ENCODE results near the gene MYO18B.

MYO18B gene

GRCh38 chr22:25853501-25854284 lies 111.7 kb downstream of the MYO18B start:
- no peak for DNase-seq

DNA sequence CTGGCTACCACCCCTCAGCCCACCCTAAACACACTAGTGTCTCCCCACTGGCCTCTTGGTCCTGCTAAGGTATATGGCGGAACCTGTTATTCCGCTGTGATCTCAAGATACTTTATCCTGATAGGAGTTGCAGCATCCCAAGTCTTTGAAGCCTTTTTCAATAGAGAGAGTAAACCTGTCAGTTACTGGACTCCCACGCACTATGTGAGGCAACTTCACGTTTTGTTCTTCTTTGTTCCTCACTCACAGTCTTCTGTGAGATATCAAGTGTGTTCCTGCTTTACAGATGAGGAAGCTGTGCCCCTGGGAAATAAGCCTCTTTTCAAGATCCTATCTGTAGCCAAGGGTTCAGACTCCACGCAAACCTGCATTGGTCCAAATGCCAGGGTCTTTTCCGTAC lies 127.8 kb downstream of the MYO18B start:
- DNase-seq, result no peak

DNA sequence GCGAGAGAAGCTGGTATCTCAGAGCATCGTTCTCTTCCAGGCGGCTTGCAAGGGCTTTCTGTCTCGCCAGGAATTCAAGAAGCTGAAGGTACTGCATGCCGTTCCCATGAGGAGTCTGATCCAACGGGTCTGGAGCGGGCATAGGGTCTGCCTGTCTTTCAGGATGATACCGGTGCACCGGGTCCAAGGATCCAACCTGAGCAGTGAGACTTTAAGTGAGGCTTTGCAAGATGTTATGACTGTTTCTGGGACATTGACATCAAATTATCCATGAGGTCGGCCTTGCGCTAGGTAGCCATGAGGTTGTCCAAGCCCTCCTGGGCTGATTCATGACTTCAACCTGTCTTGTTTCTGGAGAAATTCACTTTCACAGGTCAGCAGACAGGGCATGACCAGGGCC lies 132.3 kb downstream of the MYO18B start:
- no peak for DNase-seq

- DNase-seq, result no peak
Observed at GRCh38 chr22:25875461-25875860, 133.5 kb downstream of the MYO18B start.

GRCh38 chr22:25876871-25877270 lies 134.9 kb downstream of the MYO18B start:
- no peak for DNase-seq

DNA sequence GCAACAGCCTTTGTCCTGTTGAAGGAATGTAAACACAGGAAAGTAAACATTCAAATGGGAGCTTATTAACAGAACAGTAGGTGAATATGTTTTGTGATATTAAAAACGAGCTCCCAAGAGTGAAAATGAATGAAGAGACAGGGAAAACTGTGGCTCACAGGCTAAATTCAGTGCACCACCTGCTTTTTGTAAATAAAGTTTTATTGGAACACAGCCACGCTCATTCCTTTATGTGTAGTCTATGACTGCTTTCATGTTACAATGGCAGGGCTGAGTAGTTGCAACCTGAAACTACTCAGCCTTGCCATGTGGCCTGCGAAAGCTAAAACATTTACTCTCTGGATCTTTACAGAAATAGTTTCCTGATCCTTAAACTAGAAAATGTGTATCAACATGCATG lies 136.9 kb downstream of the MYO18B start:
- no peak for DNase-seq

- DNase-seq, result no peak
Observed at GRCh38 chr22:25880524-25880923, 138.5 kb downstream of the MYO18B start.

DNA sequence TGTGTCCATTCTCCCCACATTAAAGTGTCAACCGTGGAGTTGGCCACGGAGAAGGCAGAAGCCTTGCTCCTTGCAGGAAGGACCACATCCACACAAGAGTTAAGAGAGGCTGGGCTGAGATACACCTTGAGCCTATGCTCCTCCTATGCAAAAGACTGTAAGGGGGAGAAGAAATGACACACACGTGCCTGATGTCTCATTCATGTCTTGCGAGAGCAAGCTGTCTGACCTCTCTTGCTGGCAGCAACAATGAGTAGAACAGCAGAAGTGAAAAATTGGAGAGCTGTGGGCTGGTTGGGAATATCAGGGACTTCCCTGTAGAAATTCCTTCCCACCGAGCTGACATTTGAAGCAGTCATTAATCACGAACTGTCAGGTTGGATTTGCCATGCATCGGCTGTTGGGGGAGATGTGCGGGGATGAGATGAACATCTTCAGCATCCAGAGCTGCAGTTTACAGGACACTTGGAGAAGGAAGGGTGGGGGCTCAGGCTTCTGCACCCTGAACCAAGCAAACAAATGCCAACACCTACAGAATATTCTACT lies 139.3 kb downstream of the MYO18B start:
- no peak for DNase-seq

DNA sequence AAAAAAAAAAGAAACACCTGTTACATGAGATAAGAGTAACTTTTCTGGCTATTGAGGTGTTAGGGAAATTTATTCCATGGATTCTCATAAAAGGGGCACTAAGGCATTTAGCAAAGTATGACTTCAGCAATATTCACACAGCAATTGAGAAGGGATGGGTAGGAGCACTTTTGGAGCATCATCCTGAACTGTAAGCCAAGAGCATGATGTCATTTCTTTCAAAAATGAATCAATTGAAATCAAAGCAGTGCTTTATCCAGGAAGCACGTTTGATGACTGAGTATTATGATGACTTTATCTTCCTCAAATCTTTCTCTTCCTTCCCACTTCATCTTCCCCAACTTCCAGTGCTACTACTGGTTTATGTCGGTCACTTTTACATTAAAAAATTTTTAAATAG lies 140.4 kb downstream of the MYO18B start:
- no peak for DNase-seq

- DNase-seq, result no peak
Observed at GRCh38 chr22:25883482-25884033, 141.6 kb downstream of the MYO18B start.

- DNase-seq, result no peak
Observed at GRCh38 chr22:25884121-25884520, 142.1 kb downstream of the MYO18B start.

- no peak for DNase-seq
Observed at GRCh38 chr22:25888399-25889054, 146.5 kb downstream of the MYO18B start.

DNA sequence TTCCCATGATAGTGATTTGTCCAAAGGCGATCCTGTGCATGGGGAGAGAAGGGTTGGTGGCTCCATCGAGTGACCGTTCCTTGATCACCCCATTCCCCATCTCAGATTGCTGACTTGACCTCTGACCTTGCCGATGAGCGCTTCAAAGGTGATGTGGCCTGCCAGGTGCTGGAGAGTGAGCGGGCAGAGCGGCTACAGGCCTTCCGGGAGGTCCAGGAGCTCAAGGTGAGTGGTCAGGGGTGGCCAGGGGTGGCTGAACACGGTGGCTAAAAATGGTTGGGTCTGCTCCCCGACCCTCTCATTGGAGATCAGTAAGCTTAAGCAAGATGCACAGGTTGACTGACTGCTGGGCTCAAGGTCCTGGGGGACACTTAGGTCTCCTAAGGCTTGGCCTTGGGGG lies 148.7 kb downstream of the MYO18B start:
- DNase-seq, result no peak

- no peak for DNase-seq
Observed at GRCh38 chr22:25892678-25893077, 150.7 kb downstream of the MYO18B start.

DNA sequence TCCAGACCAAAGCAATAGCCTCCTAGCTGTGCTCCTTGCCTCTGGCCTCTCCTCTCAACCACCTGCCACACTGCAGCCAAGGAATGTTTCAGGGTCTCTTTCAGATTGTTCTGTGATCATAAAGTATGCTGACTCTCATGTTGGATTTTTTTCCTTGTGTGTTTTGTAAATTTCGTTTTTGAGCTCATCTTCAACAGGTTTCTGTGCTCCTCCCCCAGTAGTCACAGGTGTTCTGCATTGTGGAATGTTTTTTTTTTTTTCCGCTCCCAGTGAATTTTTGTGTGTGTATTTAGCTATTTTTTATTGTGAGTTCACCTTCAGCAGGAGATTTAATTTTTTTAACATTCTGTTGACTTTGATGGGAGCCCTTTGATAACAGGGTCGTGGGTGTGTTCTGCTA lies 153.7 kb downstream of the MYO18B start:
- no peak for DNase-seq

- DNase-seq, result no peak
Observed at GRCh38 chr22:25896098-25896497, 154.1 kb downstream of the MYO18B start.

- no peak for DNase-seq
Observed at GRCh38 chr22:25896592-25896991, 154.6 kb downstream of the MYO18B start.

DNA sequence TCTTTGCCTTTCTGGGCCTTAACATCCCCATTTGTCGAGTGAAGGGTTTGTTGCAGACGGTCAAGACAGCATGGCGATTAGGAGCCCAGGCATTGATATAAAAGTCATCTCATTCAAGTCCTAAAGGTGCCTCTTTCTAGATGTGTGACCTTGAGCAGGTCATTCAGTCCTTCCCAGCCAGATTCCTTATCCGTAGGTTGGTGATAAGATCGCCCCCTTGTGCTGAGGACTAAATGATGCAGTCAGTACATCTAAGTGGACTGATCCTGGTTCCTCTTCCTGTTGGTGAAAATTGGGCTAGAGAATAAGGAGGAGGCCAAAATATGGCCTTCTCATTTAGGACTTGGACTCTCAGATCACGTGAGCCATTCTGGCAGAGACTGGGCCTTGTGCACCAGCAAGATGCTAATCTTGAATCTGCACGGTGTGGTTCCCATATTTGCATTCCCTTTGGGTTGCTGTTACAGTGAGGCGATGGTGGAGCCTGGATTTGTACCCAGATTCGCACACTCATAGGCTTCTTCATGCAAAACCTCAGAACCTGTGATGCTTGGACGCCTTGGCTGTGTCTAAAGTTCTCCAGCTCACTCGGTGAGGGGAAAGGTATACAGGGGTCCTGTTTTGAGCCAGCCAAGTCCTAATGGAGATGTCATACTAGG lies 156.8 kb downstream of the MYO18B start:
- no peak for DNase-seq

- DNase-seq, result no peak
Observed at GRCh38 chr22:25899566-25899965, 157.6 kb downstream of the MYO18B start.

DNA sequence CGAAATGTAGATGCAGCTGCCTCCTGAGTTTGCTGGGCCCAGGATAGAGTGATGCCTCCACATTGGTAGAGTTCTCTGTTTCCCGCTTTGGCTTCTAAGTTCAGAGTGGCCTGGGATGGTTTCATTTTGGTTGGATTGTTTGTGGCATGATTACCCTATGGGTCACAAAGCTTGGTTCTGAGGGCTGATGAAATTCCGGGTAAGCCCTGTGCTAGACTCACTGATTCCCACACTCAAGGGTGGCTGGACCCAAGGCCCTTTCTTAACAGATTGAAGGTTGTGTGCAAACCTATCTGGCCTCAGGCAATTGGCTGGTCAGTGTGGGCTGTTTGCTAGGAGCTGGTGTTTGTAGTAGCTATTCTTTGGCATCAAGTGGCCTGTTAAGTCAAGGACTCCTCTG lies 158.4 kb downstream of the MYO18B start:
- DNase-seq, result no peak

DNA sequence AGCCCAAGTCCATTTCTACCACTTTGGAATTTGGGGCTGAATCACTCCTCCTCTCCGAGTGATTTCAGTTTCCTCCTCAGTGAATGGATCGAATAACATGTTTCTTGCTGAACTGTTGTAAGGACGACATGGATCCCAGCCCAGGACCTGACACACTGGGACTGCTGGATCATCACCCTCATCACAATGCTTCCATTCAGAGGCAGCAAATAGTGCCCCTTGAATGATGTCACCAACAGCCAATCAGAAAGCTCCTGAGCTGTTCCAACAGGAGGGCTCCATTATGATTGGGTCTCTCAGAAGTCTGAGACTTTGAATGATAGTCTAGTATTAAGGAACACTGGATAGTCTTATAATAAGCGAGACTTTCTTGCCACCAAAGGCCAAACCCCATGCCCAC lies 158.9 kb downstream of the MYO18B start:
- DNase-seq, result no peak

DNA sequence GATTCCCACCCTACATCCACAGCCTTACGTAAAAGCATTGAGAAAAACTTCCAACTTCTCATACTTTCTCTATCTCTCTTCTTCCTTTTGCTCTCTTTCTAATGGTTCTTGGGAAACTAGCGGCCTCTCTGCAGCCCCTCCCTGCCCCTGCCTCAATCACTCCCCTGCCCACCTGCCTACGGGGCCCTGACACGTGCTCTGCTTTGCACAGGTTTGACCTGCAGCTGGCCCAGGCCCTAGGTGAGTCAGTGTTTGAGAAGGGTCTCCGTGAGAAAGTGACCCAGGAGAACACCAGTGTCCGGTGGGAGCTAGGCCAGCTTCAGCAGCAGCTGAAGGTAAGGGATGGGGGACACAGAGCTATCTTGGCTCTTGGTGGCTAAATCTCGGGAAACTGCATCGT lies 160.4 kb downstream of the MYO18B start:
- DNase-seq, result no peak

- DNase-seq, result no peak
Observed at GRCh38 chr22:25903294-25903693, 161.3 kb downstream of the MYO18B start.

DNA sequence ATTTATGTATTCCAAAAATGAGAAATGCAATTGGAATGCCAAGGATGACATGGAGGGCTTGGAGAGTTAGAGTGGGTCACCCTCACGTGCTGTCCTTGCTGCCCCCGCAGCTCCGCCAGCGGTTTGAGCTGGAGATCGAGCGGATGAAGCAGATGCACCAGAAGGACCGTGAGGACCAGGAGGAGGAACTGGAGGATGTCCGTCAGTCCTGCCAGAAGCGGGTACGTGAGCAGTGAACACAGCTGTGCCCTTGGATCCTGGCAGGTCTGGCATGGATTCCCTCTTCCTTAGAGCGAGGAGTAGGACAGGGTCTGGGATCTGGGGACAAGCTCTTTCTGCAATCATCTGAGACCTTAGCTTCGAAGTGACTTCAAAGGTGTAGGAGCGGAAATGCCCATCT lies 166.2 kb downstream of the MYO18B start:
- DNase-seq, result no peak

Measured in CD4-positive, alpha-beta T cell treated with Interleukin-10 for 1 hour (primary cell).